Measurements from ENCODE around the gene RECQL5. TPM values are rescaled to one million over a fixed set of nuclear protein-coding genes. Genes with fewer than 3 reads are reported as not detected.

Gene RECQL5
- total RNA-seq, 1 experiment from 2014 or later: 71.3 TPM

GRCh38 chr17:75590849-75591721 lies 75.9 kb downstream of the RECQL5 start:
- BruUV-seq (replicated peaks): no TSS peak
- no peak for DNase-seq
- CTCF ChIA-PET: interaction anchor here (0.9 to 2.9 kb wide), 2 partner anchors 10 to 66 kb away, joined by 3 to 12 read pairs; partner anchors contain the start of gene LLGL2
- no peaks in the 10 kb centered on the region for H3K9me3 Mint-ChIP-seq (ENCODE audit: low read depth, unreplicated experiment)
- H3K27ac Mint-ChIP-seq (ENCODE audit: unreplicated experiment): no peak overlapping the region
- peaks cover 5% of the 10 kb centered on the region for H3K36me3 Mint-ChIP-seq (ENCODE audit: insufficient read depth, unreplicated experiment)
- TF ChIP-seq CTCF (IDR thresholded peaks at IDR 0.05; ENCODE audit: unreplicated experiment): no peak
- peaks cover 13% of the 10 kb centered on the region for H3K27me3 Mint-ChIP-seq (ENCODE audit: unreplicated experiment)
- intact Hi-C loops (cut with micrococcal nuclease; ENCODE audit: unreplicated experiment): no loop called here
- no peak overlapping the region for H3K4me3 Mint-ChIP-seq (ENCODE audit: low read depth, unreplicated experiment)
- H3K4me1 Mint-ChIP-seq (ENCODE audit: low read depth, unreplicated experiment): no peaks in the 10 kb centered on the region

- Mint-ChIP-seq H3K27me3 (ENCODE audit: unreplicated experiment) (peaks cover 15% of the 10 kb centered on the region), H3K4me3 (ENCODE audit: low read depth, unreplicated experiment) (no peak overlapping the region), H3K36me3 (ENCODE audit: insufficient read depth, unreplicated experiment) (peaks cover 5% of the 10 kb centered on the region), H3K27ac (ENCODE audit: unreplicated experiment) (no peak overlapping the region), H3K9me3 (ENCODE audit: low read depth, unreplicated experiment) (no peaks in the 10 kb centered on the region), H3K4me1 (ENCODE audit: low read depth, unreplicated experiment) (no peaks in the 10 kb centered on the region)
- no peak for TF ChIP-seq CTCF (IDR thresholded peaks at IDR 0.05; ENCODE audit: unreplicated experiment)
- CTCF ChIA-PET: interaction anchor here (0.6 to 2.9 kb wide), 3 partner anchors 11 to 196 kb away, joined by 3 to 12 read pairs (median 5); partner anchors contain the start of gene LLGL2
- BruUV-seq (replicated peaks): TSS peak; percentile 13
- no peak for DNase-seq
- intact Hi-C loops (cut with micrococcal nuclease; ENCODE audit: unreplicated experiment): no loop called here
Measured at GRCh38 chr17:75590314-75590761, 76.6 kb downstream of the RECQL5 start.

- no peaks in the 10 kb centered on the region for H3K9me3 Mint-ChIP-seq (ENCODE audit: low read depth, unreplicated experiment)
- no TSS peak for BruUV-seq (replicated peaks)
- no peak overlapping the region for H3K4me3 Mint-ChIP-seq (ENCODE audit: low read depth, unreplicated experiment)
- H3K27me3 Mint-ChIP-seq (ENCODE audit: unreplicated experiment): peaks cover 15% of the 10 kb centered on the region
- CTCF ChIA-PET: interaction anchor here (0.6 to 2.9 kb wide), 3 partner anchors 11 to 196 kb away, joined by 3 to 12 read pairs (median 5); partner anchors contain the start of gene LLGL2
- intact Hi-C loops (cut with micrococcal nuclease; ENCODE audit: unreplicated experiment): loop anchor here (5.0 to 10.0 kb wide), 2 partner anchors 73 to 165 kb away; partner anchors contain the start of genes CASKIN2 and TSEN54
- H3K27ac Mint-ChIP-seq (ENCODE audit: unreplicated experiment): no peak overlapping the region
- H3K4me1 Mint-ChIP-seq (ENCODE audit: low read depth, unreplicated experiment): no peaks in the 10 kb centered on the region
- TF ChIP-seq CTCF (IDR thresholded peaks at IDR 0.05; ENCODE audit: unreplicated experiment): no peak
- peaks cover 5% of the 10 kb centered on the region for H3K36me3 Mint-ChIP-seq (ENCODE audit: insufficient read depth, unreplicated experiment)
- no peak for DNase-seq
Measured at GRCh38 chr17:75589919-75590303, 77.0 kb downstream of the RECQL5 start.

- CTCF ChIA-PET: interaction anchor here (0.8 to 2.9 kb wide), 3 partner anchors 12 to 47 kb away, joined by 3 to 12 read pairs (median 4); no protein-coding TSS in a partner anchor
- no TSS peak for BruUV-seq (replicated peaks)
- Mint-ChIP-seq H3K4me3 (ENCODE audit: low read depth, unreplicated experiment) (peak overlapping the region; percentile 64), H3K9me3 (ENCODE audit: low read depth, unreplicated experiment) (no peaks in the 10 kb centered on the region), H3K4me1 (ENCODE audit: low read depth, unreplicated experiment) (no peaks in the 10 kb centered on the region), H3K36me3 (ENCODE audit: insufficient read depth, unreplicated experiment) (peaks cover 7% of the 10 kb centered on the region), H3K27ac (ENCODE audit: unreplicated experiment) (no peak overlapping the region), H3K27me3 (ENCODE audit: unreplicated experiment) (peaks cover 15% of the 10 kb centered on the region)
- DNase-seq: peak; percentile 95
- TF ChIP-seq CTCF (IDR thresholded peaks at IDR 0.05; ENCODE audit: unreplicated experiment): peak; percentile 61
- intact Hi-C loops (cut with micrococcal nuclease; ENCODE audit: unreplicated experiment): loop anchor here (5.0 to 10.0 kb wide), 2 partner anchors 72 to 164 kb away; partner anchors contain the start of genes CASKIN2 and TSEN54
Measured at GRCh38 chr17:75589012-75589918, 77.7 kb downstream of the RECQL5 start.
